NCI-H460 (cell line): ENCODE measurements around the gene RAB44. TPM values are rescaled to one million over a fixed set of nuclear protein-coding genes. Genes with fewer than 3 reads are reported as not detected.

ENCODE experiments used
- DNase-seq: peaks from one replicate; pipeline ENCODE4 v3.0.0-alpha.2; 2016; ENCODE audit warnings: low read depth; ENCODE audit errors: extremely low read depth
- total RNA-seq: library from RNA; depleted of rRNA; stranded (reverse); fragments of >200 nt; shearing (Covaris generic); gene quantifications from 2 replicates; pipeline ENCODE4 v1.2.3, GENCODE V29; 2014

Gene RAB44
- total RNA-seq, 1 experiment from 2014 or later, result not detected

DNA sequence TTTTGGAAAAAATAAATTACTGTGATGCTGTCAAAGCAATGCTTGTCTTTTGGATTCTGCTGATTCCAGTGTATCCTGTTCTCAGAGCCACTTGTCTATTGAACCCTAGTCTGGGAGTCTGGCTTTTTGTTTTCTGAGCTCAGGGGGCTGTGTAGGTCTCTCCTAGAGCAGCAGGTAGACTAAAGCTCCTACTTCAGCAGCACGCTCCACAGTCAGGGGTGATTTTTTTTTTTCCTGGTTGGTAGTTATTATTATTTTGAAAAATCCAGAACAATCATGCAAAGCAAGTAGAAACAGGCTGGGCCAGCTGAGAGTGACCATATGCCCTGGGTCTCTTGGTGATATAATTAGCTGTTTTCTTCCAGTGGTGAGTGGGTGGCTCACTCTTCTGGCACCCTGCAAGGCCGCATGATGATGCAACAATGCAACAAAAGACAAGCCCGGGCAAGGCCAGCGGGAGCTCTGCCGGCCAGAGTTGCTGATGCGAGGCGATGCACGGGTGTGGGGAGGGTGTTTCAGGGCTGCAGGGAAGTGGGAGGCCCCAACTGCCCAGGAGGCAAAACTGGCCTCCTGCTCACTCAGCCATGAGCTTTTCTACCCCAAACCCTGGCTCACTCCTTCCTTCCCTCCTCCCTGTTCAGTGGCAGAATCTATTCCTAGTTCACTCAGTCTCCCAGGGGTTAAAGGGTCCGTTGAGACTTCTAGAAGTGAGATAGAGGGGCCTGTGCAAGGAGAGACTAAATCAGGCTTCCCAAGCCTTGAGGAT lies 30.6 kb upstream of the RAB44 start:
- DNase-seq, result peak; percentile 83

DNA sequence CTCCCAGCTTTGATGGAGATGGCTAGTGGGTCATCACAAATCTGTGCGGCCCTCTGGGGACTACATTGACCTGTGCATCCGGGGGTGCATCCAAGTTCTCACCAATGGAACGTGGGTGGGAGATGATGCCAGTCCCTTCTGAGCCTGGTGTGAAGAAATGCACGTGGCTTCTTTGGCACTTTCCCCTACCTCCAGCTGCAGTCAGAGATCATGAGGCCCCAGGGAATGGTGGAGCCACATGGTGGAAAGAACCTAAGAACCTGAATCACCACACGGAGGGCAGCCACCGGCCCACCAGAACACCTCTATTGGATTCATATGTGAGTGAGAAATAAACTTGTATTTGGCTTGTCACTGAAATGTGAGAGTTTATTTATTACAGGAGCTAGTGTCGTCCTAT lies 29.0 kb upstream of the RAB44 start:
- DNase-seq, result no peak

DNA sequence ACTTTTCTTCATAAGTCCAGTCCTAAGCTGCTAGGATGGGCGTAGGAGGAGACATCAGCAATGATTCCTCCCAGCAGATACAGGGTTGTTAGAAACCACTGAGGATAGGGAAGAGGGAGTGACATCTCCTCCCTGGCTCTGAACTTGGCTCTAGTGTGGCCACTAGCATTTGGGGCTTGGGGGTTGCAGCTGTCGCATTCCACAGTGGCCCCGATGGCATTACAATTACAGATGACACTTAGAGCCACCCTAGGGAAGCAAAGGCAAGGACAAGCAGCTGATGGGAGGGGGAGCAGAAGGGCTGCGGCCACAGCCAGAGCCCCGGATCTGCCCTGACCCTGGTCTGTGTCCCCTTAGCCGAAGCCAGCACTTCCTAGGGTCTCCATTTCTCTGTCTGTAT lies 28.6 kb upstream of the RAB44 start:
- DNase-seq, result no peak

DNA sequence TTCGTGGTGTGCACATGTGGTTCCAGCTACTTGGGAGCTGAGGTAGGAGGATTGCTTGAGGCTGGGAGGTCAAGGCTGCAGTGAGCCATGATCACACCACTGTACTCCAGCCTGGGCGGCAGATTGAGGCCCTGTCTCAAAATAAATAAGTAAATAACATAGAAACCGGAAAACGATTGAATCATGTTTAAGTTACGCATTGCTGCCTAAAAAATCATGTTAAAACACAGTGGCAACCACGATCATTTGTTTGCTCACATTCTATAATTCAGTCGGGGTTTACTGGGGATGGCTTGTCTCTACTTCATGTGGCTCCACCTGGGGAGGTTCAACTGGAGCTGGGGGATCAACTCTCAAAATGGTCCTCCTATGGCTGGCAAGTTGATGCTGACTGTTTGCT lies 27.4 kb upstream of the RAB44 start:
- no peak for DNase-seq

DNA sequence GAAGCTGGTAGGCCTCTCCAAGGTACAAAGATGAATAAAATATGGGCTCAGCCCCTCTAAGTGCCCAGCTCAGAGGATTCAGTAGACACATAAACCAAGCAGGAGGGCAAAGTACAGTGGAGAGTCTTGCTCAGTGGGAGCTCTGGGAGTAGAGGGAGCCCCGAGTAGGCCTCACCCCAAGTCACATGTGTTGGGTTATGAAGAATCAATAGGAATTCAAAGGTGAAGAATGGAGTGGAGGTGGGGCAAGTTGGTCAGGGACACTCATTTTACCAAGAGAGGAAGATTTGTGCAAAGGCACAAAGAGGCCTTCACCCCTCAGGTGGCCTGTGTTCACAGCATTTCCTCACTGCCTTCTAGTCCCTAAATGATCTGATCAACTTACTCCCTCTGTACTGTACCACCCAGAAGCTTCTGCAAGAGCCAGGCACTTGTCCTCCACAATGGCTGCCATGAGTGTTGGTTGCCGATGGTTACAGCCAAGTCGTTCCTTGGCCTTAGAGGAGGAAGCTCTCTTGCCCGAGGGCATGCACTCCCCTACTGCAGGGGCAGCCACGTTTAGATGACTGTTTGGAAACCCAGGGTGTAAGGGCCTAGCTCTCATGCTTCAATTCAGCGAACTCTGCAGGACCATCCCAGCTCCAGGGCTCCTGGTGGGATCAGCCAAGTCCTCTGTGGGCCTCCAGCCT lies 25.8 kb upstream of the RAB44 start:
- no peak for DNase-seq

DNA sequence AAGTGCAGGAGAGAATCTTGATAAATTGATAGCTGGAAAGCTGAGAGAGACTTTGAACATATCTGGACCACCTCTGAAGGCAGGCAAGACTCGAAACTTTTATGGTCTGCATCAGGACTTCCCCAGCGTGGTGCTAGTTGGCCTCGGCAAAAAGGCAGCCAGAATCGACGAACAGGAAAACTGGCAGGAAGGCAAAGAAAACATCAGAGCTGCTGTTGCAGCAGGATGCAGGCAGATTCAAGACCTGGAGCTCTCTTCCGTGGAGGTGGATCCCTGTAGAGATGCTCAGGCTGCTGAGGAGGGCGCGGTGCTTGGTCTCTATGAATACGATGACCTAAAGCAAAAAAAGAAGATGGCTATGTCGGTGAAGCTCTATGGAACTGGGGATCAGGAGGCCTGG lies 23.7 kb upstream of the RAB44 start:
- DNase-seq, result no peak

DNA sequence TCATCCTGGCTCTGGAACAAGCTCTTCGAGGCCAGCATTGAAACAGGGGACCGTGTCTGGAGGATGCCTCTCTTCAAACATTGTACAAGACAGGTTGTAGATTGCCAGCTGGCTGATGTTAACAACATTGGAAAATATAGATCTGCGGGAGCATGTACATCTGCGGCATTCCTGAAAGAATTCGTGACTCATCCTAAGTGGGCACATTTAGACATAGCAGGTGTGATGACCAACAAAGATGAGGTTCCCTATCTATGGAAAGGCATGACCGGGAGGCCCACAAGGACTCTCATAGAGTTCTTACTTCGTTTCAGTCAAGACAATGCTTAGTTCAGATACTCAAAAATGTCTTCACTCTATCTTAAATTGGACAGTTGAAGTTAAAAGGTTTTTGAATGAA lies 22.7 kb upstream of the RAB44 start:
- DNase-seq, result no peak

DNA sequence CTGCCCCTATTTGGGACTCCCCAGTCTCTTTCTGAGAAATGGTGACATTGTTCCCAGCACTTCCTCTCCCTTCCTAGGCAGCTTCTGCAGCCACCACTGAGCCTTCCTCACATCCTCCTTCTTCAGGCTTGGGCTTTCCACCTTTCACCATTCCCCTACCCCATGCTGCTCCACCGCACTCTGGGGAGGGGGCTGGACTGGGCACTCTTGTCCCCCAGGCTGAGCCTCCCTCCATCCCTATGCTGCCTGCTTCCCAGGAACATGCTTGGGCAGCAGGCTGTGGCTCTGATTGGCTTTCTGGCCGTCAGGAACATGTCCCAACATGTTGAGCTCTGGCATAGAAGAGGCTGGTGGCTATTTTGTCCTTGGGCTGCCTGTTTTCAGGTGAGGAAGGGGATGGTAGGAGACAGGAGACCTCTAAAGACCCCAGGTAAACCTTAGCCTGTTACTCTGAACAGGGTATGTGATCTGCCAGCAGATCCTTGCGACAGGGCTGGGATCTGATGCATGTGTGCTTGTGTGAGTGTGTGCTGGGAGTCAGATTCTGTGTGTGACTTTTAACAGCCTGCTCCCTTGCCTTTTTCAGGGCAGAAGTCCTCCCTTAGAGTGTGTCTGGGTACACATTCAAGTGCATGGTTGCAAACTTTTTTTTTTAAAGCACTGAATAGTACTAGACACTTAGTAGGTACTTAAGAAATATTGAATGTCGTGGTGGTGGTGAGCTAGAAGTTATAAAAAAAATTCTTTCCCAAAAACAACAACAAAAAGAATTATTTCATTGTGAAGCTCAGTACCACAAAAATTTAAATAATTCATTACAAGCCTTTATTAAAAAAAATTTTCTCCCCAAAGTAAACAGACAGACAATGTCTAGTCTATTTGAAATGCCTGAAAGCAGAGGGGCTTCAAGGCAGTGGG lies 21.2 kb upstream of the RAB44 start:
- no peak for DNase-seq

DNA sequence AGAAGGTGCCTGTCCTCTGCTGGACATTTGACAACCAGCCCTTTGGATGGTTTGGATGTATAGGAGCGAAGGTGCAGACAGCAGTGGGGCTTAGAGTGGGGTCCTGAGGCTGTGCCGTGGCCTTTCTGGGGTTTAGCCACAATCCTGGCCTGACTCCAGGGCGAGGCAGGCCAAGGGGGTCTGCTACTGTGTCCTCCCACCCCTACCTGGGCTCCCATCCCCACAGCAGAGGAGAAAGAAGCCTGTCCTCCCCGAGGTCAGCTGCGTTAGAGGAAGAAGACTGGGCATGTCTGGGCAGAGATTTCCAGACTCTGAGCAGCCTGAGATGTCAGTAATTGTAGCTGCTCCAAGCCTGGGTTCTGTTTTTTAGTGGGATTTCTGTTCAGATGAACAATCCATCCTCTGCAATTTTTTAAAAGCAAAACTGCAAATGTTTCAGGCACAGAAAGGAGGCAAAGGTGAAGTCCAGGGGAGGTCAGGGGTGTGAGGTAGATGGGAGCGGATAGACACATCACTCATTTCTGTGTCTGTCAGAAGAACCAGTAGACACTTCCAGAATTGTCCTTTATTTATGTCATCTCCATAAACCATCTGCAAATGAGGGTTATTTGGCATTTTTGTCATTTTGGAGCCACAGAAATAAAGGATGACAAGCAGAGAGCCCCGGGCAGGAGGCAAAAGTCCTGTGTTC lies 20.4 kb upstream of the RAB44 start:
- no peak for DNase-seq

DNA sequence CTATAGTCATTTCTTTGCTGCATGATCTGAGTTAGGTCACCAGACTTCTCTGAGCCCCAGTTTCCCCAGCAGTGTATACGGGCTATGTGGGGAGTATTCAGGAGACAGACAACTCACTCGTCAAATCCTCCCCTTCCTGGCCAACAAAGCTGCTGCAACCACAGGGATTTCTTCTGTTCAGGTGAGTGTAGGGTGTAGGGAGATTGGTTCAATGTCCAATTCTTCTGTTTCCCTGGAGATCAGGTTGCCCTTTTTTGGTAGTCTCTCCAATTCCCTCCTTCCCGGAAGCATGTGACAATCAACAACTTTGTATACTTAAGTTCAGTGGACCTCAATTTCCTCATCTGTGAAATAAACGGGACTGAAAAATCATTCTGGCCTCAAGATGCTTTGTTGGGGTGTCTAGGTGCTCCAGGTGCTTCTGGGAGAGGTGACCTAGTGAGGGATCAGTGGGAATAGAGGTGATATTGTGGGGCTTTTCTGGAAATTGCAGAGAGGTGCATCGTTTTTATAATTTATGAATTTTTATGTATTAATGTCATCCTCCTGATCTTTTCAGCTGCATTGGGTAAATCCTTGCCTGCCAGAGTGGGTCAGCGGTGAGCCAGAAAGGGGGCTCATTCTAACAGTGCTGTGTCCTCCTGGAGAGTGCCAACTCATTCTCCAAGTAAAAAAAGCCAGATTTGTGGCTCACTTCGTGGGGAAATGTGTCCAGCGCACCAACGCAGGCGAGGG lies 19.7 kb upstream of the RAB44 start:
- DNase-seq, result no peak

DNA sequence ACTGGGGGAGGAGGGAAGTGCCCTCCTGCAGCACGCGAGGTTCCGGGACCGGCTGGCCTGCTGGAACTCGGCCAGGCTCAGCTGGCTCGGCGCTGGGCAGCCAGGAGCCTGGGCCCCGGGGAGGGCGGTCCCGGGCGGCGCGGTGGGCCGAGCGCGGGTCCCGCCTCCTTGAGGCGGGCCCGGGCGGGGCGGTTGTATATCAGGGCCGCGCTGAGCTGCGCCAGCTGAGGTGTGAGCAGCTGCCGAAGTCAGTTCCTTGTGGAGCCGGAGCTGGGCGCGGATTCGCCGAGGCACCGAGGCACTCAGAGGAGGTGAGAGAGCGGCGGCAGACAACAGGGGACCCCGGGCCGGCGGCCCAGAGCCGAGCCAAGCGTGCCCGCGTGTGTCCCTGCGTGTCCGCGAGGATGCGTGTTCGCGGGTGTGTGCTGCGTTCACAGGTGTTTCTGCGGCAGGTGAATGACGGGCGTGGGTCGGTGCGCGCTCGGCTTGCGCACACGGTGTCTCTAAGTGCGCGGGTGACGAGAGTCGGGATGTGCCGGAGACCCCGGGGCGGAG lies 19.1 kb upstream of the RAB44 start, which contains the start of gene CDKN1A:
Gene CDKN1A (plus strand): TSS at position 227 of the 555 bp plus-strand sequence. CDS start 5,388 bp downstream, outside the sequence.
- DNase-seq, result peak; percentile 81

DNA sequence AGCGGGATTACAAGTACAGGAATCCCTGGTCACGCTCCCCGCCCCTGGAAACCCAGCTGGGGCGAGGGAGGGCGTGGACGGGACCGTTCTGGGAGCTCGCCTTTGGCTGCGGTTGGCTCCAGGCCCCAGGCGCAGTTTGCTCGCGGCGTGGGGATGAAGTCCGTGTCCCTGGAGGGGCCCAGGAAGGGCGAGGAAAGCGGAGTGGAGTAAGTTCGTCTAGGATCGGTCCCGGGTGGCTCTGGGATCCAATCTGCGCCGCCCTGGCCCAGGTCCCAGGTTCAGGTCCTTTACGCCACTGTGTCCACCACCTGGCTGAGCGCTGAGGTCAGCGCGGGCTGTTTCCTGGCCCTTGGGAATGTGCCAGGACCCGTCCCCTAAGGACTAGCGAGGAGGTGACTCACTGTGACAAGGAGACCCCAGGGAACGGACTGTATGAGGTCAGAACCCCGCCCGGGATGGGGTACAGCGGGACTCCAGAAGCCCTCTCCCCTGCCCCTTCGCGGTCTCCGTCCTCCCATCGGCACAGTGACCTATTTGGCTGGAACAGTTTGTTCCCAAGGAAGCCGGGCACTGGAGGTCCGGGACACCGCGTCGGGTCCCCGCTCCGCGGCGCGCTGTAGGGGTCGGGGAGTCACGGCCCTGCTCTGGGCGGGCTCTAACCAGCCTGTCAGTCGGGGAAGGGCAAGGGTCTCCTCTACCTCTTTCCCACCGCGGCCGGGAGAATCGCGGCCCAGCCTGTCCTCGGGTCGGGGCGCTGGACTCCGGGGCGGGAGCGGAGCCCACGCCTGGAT lies 18.4 kb upstream of the RAB44 start:
- DNase-seq, result no peak

DNA sequence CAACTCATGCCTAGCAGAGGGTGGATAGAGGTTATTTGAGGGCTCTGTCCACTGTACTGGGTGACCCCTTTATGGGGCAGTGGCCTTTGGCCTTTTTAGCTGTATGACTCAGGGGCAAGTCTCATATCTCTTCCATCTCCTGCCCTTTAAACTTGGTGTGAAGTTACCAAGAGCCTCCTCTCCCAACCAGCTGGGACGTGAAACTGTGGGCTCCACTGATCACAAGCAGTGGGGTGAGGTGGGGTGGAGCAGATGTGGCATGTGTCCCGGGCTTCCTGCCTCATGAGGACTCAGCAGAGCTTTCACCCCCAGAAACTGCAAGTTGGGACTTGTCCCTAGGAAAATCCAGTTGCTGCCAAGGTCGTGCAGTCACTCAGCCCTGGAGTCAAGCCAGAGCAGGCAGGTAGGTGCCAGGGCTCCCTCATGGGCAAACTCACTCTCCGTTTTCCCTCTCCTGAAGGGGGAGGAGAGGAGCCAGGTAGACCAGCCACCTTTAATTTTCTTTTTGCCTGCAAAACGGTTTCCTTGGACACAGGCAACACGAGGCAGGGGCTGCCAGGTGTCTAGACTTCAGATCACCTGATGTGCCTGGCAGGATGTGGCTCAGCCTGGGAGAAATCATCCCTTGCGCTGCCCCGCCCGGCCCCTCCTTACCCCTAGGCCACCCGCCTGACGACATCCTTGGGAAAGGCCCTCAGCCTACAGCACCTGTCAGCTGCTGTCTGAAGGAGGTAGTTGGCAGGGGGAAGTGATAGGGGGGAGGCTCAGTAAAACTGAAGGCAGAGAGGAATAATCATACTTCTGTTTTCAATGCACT lies 15.1 kb upstream of the RAB44 start:
- no peak for DNase-seq

DNA sequence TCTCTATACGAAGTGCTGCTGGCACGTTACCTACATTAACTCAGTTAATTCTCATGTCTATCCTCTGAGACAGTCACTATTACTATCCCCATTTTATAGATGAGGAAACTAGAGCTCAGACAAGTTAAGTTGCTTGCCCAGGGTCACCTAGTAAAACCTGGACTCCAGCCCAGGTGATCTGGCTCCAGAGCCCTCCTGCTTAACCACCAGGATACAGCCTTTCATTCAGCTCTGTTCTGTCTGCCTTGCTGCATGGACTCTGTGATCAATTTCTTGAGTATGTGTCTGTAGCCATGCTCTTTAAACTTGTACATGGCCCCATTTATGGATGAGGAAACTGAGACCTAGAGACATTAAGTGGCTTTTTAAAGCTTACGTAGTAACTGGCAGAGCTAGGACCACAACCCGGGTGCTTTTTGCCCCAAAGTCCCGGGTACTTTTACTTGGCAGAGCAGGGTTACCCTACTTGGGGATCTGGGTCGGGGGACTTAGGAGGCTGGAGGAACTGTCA lies 14.4 kb upstream of the RAB44 start:
- DNase-seq, result no peak

DNA sequence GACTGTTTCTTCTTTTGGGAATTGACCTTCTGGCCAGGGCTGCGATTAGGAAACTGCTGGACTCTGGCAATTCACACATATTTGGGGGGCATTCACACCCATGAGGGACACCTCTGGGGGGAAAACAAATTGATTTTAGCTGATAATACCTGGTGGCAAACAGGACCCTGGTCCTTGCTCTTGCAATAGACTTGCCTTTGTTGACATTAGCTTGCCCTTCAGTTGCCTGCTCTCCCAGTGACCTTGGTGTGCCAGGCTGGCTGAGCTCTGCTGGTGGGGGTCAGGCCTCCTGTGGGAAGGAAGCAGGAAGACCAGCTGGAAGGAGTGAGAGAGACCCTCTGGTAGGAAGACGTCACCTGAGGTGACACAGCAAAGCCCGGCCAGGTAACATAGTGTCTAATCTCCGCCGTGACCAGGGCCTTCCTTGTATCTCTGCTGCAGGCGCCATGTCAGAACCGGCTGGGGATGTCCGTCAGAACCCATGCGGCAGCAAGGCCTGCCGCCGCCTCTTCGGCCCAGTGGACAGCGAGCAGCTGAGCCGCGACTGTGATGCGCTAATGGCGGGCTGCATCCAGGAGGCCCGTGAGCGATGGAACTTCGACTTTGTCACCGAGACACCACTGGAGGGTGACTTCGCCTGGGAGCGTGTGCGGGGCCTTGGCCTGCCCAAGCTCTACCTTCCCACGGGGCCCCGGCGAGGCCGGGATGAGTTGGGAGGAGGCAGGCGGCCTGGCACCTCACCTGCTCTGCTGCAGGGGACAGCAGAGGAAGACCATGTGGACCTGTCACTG lies 13.8 kb upstream of the RAB44 start:
- no peak for DNase-seq

DNA sequence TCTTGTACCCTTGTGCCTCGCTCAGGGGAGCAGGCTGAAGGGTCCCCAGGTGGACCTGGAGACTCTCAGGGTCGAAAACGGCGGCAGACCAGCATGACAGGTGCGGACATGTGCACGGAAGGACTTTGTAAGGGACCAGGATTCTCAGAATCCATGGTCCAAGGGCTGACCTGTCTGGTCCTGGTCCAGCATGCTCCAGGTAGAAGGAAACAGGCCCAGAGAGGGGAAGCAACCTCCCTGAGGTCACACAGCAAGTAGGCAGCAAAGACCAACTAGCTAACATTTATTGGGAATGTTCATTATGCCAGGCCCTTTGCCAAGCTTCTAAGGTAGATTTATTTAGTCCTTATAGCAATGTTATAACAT lies 13.2 kb upstream of the RAB44 start:
- no peak for DNase-seq
